Raji (cell line): ENCODE results near the gene INTS6L.

ENCODE experiments used
- POLR2A ChIP-seq: IDR thresholded peaks from 2 replicates; pipeline ENCODE4 v1.6.1; 2011; ENCODE audit warnings: low read depth, low read length, control low read depth; ENCODE audit not compliant: insufficient read depth

Gene INTS6L

DNA sequence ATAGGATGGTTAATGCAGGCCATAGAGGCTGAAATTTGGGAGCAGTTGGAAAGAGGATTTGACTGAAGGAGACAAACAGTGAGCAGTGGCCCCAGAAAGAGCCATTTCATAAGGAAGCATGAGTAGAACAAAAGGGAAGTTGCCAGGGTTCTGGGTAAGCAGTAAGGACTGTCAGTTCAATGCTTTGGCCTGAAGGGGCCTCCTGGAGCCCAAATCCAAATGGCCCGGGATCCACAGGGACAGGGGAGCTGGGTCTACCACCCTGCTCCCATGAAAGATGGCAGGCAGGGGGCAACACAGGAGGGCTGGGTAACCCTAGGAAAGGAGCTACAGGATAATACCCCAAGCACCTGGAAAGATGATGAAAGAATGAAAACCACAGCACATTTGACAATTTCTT lies 4.1 kb upstream of the INTS6L start:
- no peak for TF ChIP-seq POLR2A

DNA sequence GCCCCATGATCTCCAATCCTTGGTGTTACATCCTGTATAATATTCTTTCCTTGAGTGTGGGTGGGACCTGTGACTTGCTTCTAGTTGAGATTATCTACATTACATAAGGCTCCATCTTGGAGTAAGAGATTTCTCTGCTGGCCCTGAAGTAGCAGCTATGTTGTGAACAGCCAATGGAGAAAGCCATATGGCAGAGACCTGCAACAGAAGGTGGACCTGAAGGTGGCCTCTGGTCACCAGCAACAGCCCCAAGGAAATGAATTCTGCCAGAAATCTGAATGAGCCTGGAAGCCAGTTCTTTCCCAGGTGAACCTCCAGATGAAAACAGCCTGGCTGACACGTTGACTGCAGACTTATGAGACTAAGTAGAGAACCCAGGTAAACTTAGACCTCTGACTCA lies 2.3 kb upstream of the INTS6L start:
- TF ChIP-seq POLR2A = no peak

DNA sequence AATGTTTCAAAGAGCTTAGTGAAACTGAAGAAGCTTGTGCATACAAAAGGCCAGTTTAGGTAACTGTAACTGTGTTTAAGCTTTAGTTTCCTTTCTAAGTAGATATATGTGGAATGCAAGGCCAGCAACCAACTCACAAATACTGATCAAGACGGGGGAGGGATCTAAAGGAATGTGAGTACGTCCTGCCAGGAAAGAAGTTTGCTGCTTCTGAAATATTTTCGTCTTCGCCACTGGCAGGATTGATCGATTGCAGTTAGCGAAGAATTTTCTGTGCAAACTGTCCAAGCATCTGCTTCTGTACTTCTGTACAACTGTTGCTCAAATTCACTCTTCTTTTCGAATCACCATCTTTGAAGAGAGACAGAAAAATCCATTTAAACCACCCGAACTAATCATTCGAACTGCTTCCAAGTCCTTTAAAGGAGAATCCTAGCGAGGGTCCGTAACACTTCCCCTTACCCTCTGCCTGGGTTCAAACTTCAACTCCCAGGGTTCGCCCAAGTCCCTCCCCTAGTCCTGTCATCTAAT lies 373 bp upstream of the INTS6L start:
- no peak for TF ChIP-seq POLR2A

DNA sequence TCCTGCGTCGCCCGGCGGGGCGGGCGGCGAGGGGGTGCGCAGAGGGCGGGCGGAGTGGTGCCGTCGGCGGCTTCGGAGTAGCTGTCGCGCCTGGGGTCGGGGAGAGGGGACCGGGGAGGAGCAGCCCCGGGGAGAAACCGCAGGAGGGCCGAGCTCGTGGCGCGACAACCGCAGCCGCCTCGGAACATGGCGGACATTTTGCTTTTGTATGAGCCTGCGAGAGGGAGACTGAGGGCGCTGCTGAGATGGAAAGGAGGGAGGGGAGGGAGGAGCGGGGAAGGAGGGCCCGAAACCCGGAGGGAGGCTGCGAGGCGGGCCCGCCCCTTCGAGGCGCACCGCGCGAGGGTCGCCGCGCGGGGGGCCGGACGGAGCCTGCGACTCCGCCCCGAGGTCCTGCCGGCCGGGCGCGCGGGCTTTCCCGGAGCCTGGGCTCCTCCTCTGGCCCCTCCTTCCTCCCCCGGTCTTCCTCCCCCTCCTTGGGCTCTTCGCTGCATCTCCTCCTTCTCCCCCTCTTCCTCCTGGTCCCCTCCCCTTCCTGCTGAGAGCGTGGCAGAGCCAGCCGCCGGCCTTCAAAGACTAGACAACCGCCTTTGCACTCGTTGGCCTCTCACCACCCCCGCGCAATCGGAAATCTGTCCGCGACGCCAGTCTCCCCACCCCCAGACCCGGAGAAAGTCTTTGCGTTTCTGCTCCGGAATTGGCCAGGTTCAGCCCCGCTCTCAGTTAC lies 1.1 kb downstream of the INTS6L start:
- peak; percentile 72 for TF ChIP-seq POLR2A

DNA sequence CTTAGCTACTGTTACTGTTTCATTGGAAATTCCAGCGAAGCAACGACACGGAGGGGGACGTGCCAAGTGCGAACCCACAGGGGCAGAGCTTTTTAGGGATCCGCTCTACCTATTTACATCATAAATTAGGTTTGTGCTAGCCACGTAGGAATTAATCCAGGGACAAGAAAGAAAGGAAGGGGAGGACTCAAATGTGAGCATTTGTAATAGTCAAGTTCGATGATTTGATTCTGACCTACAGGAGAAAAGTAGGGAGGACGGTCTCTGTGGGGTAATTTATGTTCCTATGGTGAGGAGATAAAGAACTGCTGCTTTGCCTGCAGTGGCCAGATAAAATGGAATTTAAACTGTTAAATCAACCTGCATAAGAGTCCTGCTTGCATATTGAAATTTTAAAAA lies 1.7 kb downstream of the INTS6L start:
- no peak for TF ChIP-seq POLR2A

DNA sequence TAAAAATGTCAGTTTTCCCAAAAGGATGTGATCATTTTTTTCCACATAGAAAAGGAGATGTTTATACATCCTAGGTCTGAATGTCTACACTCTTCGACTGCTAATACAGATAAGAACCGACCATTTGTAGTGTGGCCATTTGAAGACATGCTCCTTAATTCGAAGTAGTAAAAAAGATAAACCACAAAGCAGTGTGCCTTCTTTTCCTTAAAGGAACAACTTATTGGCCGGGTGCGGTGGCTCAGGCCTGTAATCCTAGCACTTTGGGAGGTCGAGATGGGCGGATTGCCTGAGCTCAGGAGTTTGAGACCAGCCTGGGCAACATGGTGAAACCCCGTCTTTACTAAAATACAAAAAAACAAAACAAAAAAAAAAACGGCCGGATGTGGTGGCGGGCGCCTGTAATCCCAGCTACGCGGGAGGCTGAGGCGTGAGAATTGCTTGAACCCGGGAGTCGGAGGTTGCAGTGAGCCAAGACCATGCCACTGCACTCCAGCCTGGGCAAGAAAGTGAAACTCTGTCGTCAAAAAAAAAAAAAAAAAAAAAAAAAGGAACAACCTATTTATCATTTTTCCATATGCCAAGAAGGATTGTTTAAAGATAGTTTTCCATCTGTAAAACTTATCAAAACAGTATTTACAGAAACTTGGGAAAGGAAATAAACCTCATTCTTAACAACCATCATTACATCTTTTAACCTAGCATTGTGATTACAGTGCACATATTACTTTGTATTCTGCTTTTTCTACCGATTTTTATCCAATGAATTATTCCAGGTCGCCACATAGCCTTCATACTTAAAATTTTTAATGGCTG lies 2.6 kb downstream of the INTS6L start:
- no peak for TF ChIP-seq POLR2A

DNA sequence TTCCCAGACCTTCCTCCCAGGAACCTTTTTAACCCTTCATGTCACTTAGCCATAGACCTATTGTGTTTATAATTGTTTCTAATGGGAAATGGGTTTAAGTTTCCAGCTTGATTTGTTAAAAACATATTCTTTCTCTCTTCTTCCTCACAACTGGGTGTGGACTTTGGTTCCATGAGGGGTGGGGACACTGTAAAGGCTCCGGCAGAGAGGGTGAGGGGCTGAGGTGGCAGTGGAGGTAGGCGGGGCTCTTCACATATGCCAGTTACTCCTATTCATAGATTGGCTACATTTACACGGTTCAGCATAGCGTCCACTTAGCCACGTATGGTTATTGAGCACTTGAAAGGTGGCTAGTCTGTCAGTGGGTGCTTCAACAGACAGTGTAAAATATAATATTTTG lies 7.8 kb downstream of the INTS6L start:
- TF ChIP-seq POLR2A = no peak

DNA sequence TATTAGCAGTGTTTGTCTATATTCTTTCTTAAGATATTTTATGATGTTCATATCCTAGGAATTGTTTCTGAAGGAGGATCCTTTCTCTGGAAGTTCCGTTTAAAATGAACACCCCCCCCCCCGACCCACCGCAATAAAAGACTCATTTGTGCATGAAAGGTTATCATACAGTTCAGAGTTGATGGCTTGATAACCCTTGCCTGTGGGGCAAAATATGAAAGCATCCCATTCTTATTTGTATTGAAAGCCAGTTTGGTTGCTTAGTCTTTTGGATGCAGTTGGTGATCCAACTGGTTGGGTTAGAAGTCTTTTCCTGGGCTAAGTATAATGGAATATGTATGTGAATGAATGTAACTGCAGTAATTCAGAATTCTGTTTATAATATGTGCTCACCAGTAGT lies 8.3 kb downstream of the INTS6L start:
- no peak for TF ChIP-seq POLR2A

DNA sequence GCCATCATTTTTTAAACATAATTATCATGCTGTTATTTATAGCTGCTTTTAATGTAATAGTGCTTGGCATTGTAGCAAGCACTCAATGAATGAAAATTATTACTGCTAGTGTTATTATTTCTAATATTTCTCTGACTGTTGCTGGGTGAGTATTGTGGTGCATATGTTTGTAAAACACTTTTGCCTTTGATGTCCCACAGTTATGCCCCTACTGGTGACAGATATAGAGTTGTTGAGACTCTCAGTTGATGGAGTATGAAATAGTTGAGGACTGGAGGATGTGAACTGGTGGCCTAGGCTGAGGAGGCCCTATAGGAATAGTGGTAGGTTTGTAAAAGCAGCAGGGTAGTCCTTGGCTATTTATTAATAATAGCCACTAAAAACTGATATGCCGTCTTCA lies 9.6 kb downstream of the INTS6L start:
- no peak for TF ChIP-seq POLR2A

DNA sequence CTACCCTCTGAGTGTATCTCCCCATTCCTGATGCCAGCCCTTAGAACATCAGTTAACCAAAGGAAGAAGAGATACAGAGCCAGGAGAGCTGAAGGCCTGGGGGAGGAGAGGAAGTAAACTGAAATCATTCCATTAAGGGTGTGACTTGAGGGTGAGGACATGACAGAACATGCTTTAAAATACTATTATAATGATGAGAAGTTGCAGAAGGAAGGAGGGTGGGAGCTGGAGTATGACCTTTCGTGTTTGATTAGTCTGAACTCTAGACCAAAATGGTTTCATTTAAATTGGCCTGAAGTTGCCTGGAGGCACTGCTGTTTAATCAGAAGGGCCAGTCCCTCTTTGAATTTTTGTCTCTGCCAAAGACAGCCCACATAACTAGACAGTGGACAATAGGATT lies 11.4 kb downstream of the INTS6L start:
- no peak for TF ChIP-seq POLR2A

DNA sequence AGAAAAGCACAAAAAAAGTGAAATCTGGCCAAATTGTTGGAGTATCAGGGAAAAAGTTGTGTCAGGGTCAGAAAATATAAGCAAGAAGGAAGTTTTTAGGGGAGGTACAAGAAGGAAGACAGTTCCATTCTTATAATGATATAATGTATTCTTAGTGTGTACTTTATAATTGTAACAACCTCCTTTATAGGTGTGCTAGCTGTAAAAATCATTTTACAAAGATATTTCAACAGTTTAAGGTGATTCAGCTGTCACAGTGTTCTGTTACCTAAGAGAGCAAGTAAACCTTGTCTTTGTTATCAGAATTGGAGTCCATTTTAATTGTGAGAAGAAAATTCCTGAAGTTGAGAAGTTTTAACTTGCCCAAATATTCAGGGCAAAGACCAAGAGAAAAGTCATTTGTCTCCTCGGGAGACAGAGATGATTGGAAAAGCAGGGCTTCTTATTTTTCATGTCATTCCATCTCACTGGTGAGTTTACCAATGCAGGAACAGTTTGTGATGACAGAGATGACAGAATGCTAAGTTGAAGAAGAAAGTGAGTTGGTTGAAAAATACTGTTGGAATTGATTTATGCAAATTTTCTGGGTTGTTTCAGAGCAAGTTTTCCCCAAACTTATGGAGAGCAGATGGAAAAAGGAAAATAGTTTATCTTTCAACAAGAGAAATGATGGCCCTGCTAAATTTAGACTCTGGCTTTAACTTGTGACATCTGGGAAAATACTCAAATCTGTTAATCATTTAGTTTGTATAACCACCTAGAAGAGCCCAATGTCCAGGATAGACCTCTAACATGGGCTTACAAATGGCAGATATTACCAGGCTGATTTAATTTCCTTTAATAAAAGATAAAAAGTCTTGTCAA lies 14.8 kb downstream of the INTS6L start:
- TF ChIP-seq POLR2A = no peak

DNA sequence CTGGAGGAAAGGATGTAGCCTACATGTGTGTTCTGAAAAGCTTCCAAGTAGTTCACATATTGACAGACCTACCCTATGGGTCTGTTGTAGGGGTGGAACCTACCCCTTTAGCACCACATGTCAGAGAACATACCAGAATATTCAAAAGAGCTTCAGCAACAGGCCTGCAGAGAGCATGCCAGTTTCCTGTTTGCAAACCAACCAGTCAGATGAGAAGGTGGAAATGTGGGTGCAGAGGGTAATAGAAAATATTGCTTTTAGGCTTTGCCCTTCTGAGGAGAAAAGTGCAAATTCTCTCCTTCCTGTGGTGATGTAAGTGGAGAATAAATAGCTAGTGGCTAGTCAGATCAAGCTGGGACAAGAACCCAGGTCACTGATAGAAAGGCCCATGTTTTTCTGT lies 16.4 kb downstream of the INTS6L start:
- TF ChIP-seq POLR2A = no peak

DNA sequence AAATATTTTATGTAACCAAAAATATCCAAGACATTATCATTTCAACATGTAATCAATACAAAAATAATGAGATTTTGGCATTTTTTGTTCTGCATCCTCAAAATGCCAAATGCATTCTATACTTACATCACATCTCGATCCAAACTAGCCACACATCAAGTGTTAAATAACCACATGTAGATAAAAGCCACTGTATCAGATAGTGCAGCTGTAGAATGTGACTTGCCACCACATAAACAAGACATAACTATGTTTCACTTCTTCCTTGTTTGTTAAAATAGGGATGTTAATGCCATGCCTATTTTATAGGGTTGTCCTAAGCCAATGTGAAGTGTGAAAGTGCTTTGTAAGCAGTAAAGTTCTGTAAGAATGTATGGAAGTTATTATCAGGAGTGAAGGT lies 20.9 kb downstream of the INTS6L start:
- no peak for TF ChIP-seq POLR2A

DNA sequence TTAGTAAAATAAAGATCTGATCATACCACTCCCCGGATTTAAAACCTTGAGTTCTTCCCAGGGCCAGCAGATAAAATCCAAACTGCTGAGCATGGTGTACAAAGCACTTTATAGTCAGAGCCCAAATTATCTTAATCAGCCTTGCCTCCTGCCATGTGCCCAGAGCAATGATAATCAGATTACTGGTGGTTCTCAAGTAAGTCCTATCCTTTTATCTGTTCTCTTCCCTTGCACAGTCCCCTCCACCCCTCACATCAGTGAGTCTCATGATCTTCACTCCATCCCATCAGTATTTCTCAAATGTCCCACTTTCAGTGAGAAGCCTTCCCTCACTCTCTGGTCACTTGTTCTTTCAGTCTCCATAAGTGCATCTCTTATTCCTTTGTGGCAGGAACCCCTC lies 22.7 kb downstream of the INTS6L start:
- TF ChIP-seq POLR2A = no peak

DNA sequence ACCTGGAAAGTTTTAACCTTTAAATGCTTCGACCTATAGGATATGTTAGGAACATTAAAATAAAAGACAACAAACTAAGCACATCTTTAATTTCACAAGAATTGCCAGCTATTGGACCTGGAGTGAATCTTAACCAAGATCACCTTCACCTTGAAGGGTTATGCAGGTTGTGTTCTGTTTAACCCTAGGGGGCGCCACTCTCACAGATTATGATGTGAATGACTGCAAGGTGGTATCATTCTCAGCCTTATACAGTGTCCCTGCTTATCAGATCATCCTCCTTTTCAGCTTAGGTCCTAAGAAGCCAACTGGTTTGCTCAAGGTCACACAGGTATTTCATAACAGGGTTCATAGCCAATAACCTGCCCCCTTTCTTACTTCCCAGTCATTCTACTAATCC lies 23.5 kb downstream of the INTS6L start:
- TF ChIP-seq POLR2A = no peak
